Measurements from ENCODE around the gene ITIH1. TPM values are rescaled to one million over a fixed set of nuclear protein-coding genes. Genes with fewer than 3 reads are reported as not detected.

Gene ITIH1
- total RNA-seq, 1 experiment from 2014 or later: not detected

DNA sequence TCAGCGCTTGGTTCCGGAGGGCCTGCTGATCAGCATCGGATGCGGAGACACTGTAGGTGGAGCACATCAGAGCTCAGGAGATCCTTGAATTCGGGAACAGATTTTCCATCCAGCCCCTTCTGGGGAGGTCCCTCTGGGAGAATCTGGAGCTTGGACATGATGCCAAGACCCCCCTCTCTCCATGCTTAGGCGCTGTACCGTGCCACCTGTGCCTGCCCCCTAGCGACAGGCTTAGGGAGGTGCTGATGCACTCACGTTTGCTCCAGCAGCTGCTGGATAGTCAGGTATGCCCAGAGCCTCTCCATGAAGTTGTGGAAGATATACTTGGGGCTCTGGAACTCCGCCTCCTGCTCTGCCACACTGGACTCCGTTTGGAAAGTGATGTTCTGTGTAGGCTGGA is 43.3 kb downstream of the ITIH1 start:
- H3K79me1 ChIP-seq (ENCODE audit: insufficient read depth, low read depth, low read length, poor library complexity, severe bottlenecking): no peaks in the 10 kb centered on the region
- no peak overlapping the region for H3K4me2 ChIP-seq (ENCODE audit: insufficient read depth, insufficient read length, low read length)
- no peaks in the 10 kb centered on the region for H3K9me3 ChIP-seq (ENCODE audit: control insufficient read depth, low read depth, low read length)
- H3K79me2 ChIP-seq (ENCODE audit: insufficient read depth, low read length): no peaks in the 10 kb centered on the region
- H3K4me3 Mint-ChIP-seq: no peak overlapping the region; a peak in 1 of 5 replicates
- H2BK20ac ChIP-seq (ENCODE audit: low read depth, low read length, poor library complexity, severe bottlenecking): no peak overlapping the region
- H3K23me2 ChIP-seq (ENCODE audit: insufficient read length, low read depth, low read length, poor library complexity, severe bottlenecking): no peaks in the 10 kb centered on the region
- peak; percentile 78 for DNase-seq
- H2BK120ac ChIP-seq (ENCODE audit: low read depth, low read length, poor library complexity, severe bottlenecking): no peak overlapping the region
- H3K27me3 ChIP-seq (ENCODE audit: insufficient read depth, low read length): no peaks in the 10 kb centered on the region
- no peak overlapping the region for H4K5ac ChIP-seq (ENCODE audit: insufficient read length, low read depth, low read length)
- H3K9me3 Mint-ChIP-seq: no peaks in the 10 kb centered on the region
- no peaks in the 10 kb centered on the region for H3K27me3 Mint-ChIP-seq (ENCODE audit: low read depth)
- WGBS (ENCODE audit: extremely low coverage, insufficient read length, low lambda C conversion rate): no CpG with 5 or more reads among the region's 11 CpGs
- H3K18ac ChIP-seq (ENCODE audit: insufficient read length, low read depth, low read length): no peak overlapping the region
- H2BK15ac ChIP-seq (ENCODE audit: low read depth, low read length): no peak overlapping the region
- no peak overlapping the region for H4K8ac ChIP-seq (replicated peaks; ENCODE audit: insufficient read length, low read depth, low read length)
- no peak overlapping the region for H3K9ac ChIP-seq (ENCODE audit: extremely low read depth, insufficient read length, low read length)
- H3K27ac ChIP-seq (ENCODE audit: insufficient read length, low read depth, low read length): no peak overlapping the region
- H4K20me1 ChIP-seq (ENCODE audit: control insufficient read depth, insufficient read depth, insufficient read length): no peaks in the 10 kb centered on the region
- H2AFZ ChIP-seq (ENCODE audit: low read length): no peak overlapping the region
- no peak overlapping the region for H3K23ac ChIP-seq (ENCODE audit: insufficient read length, low read depth, low read length)
- H3K4me1 Mint-ChIP-seq: peaks cover 12 to 14% of the 10 kb centered on the region in 2 experiments
- H4K91ac ChIP-seq (ENCODE audit: insufficient read length, low read depth, low read length): no peak overlapping the region
- no peak overlapping the region for H2BK5ac ChIP-seq (ENCODE audit: insufficient read length, low read length)
- no peak overlapping the region for H3T11ph ChIP-seq (ENCODE audit: low read length)
- no peak overlapping the region; a peak in 1 of 7 replicates for H3K27ac Mint-ChIP-seq
- H2BK12ac ChIP-seq (ENCODE audit: insufficient read length, low read depth, low read length): no peak overlapping the region
- no peak overlapping the region for H2AK5ac ChIP-seq (ENCODE audit: insufficient read length, low read length)
- H3K14ac ChIP-seq (ENCODE audit: insufficient read depth, low read length): no peak overlapping the region
- no peaks in the 10 kb centered on the region; a peak in 1 of 7 replicates for H3K36me3 Mint-ChIP-seq (ENCODE audit: insufficient read depth in 1 of 3, low read depth in 3 of 3)
- no peak overlapping the region for H3K56ac ChIP-seq (ENCODE audit: insufficient read length, low read depth, low read length)
- TF ChIP-seq, protein P1, sequence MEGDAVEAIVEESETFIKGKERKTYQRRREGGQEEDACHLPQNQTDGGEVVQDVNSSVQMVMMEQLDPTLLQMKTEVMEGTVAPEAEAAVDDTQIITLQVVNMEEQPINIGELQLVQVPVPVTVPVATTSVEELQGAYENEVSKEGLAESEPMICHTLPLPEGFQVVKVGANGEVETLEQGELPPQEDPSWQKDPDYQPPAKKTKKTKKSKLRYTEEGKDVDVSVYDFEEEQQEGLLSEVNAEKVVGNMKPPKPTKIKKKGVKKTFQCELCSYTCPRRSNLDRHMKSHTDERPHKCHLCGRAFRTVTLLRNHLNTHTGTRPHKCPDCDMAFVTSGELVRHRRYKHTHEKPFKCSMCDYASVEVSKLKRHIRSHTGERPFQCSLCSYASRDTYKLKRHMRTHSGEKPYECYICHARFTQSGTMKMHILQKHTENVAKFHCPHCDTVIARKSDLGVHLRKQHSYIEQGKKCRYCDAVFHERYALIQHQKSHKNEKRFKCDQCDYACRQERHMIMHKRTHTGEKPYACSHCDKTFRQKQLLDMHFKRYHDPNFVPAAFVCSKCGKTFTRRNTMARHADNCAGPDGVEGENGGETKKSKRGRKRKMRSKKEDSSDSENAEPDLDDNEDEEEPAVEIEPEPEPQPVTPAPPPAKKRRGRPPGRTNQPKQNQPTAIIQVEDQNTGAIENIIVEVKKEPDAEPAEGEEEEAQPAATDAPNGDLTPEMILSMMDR (conservative IDR thresholded peaks at IDR 0.05): peak; percentile 88
- H3K4ac ChIP-seq (ENCODE audit: low read depth, low read length): no peak overlapping the region
- H3K4me1 ChIP-seq (ENCODE audit: insufficient read depth, low read length): 0 out of 2 replicates have a peak, but pooled peaks cover 4% of the 10 kb centered on the region
